PC-3 (cell line): Measurements from ENCODE around the gene ZFPM1. TPM values are rescaled to one million over a fixed set of nuclear protein-coding genes. Genes with fewer than 3 reads are reported as not detected.
"Not testable (repeated sequence)": the region's sequence is repeated elsewhere in the genome, so short reads cannot be mapped to it uniquely, and the experiment has no call there.

ENCODE experiments used
- ATAC-seq: fragments of 200-7000 bp; cut with Tn5 transposase; 2 replicates; pipeline ENCODE4 v1.9.1; 2020; ENCODE audit warnings: mild to moderate bottlenecking, moderate library complexity
- BruUV-seq: library from RNA; stranded (reverse); fragments of 400-500 nt; replicated peaks from 2 replicates; lab custom pipeline; 2021; lab: Mats Ljungman, UMichigan
- CTCF ChIA-PET: fragments of 300-600 bp; sonication (Branson Sonifier 250); formaldehyde crosslinking; loops from one replicate; lab custom pipeline; 2022; ENCODE audit warnings: antibody characterized with exemption; lab: Charles Lee
- POLR2A ChIA-PET: fragments of 300-600 bp; sonication (Branson Sonifier 250); formaldehyde crosslinking; loops from one replicate; lab custom pipeline; 2022; ENCODE audit warnings: antibody characterized with exemption; ENCODE audit not compliant: unreplicated experiment; lab: Charles Lee
- DNase-seq: peaks from one replicate; pipeline ENCODE4 v3.0.0-alpha.2; 2015
- H2AFZ ChIP-seq: fragments of 300-600 bp; sonication (generic); 2 replicates; pipeline ENCODE4 v1.6.0; 2016; ENCODE audit warnings: antibody characterized with exemption, low read length
- H3F3A ChIP-seq: fragments of 300-600 bp; sonication (generic); one replicate; pipeline ENCODE4 v1.6.0; 2017; ENCODE audit warnings: antibody characterized with exemption, low read length, control low read depth, mild to moderate bottlenecking; ENCODE audit not compliant: unreplicated experiment
- H3K27ac ChIP-seq: fragments of 300-600 bp; sonication (generic); 2 replicates; pipeline ENCODE4 v1.5.1; 2016; ENCODE audit warnings: mild to moderate bottlenecking, low read length
- H3K27me3 ChIP-seq: fragments of 300-600 bp; sonication (generic); 2 replicates; pipeline ENCODE4 v1.6.1; 2016; ENCODE audit warnings: low read length, mixed read lengths
- H3K36me3 ChIP-seq: fragments of 300-600 bp; sonication (generic); 2 replicates; pipeline ENCODE4 v1.6.1; 2016; ENCODE audit warnings: low read depth, mixed run types, low read length, mixed read lengths
- H3K4me1 ChIP-seq: fragments of 300-600 bp; sonication (generic); 2 replicates; pipeline ENCODE4 v1.5.1; 2016; ENCODE audit warnings: low read length; ENCODE audit not compliant: insufficient read depth
- H3K4me2 ChIP-seq: fragments of 300-600 bp; sonication (generic); 2 replicates; pipeline ENCODE4 v1.6.0; 2016; ENCODE audit warnings: low read length
- H3K4me3 ChIP-seq: fragments of 300-600 bp; sonication (generic); 2 replicates; pipeline ENCODE4 v1.5.1; 2016; ENCODE audit warnings: mild to moderate bottlenecking, low read length, mixed read lengths
- H3K79me2 ChIP-seq: fragments of 300-600 bp; sonication (generic); 2 replicates; pipeline ENCODE4 v1.6.1; 2017; ENCODE audit warnings: low read length, mixed read lengths
- H3K9ac ChIP-seq: fragments of 300-600 bp; sonication (generic); 2 replicates; pipeline ENCODE4 v1.6.0; 2016; ENCODE audit warnings: mild to moderate bottlenecking, low read length
- H3K9me2 ChIP-seq: fragments of 300-600 bp; sonication (generic); replicated peaks from 2 replicates; pipeline ENCODE4 v1.6.1; 2016; ENCODE audit warnings: mixed run types, low read length, mixed read lengths
- H3K9me3 ChIP-seq: fragments of 300-600 bp; sonication (generic); 2 replicates; pipeline ENCODE4 v1.6.1; 2016; ENCODE audit warnings: low read length, mixed read lengths
- H4K20me1 ChIP-seq: fragments of 300-600 bp; sonication (generic); 2 replicates; pipeline ENCODE4 v1.6.1; 2016; ENCODE audit warnings: low read length, mixed read lengths
- CTCF ChIP-seq: fragments of 300-600 bp; sonication (generic); conservative IDR thresholded peaks from 2 replicates; pipeline ENCODE4 v1.5.1; 2017; ENCODE audit warnings: antibody characterized with exemption, low read depth, mild to moderate bottlenecking, low read length
- EZH2 ChIP-seq: fragments of 300-600 bp; sonication (generic); IDR thresholded peaks from one replicate; pipeline ENCODE4 v1.6.1; 2017; ENCODE audit warnings: antibody characterized with exemption, mild to moderate bottlenecking, low read length; ENCODE audit not compliant: unreplicated experiment
- EZH2phosphoT487 ChIP-seq: fragments of 300-600 bp; sonication (generic); IDR thresholded peaks from 2 replicates; pipeline ENCODE4 v1.6.1; 2018; ENCODE audit warnings: mild to moderate bottlenecking, antibody characterized with exemption, low read length, borderline replicate concordance
- intact Hi-C: fragments of 100-400 bp; cut with micrococcal nuclease; formaldehyde crosslinking; loops from 2 replicates; pipeline ENCODE4 v1.9.0; 2023
- total RNA-seq: library from RNA; depleted of rRNA; stranded (reverse); fragments of >200 nt; gene quantifications from 2 replicates; pipeline ENCODE4 v1.2.3, GENCODE V29; 2014

Gene ZFPM1
- total RNA-seq, 1 experiment from 2014 or later = 4.6 TPM

DNA sequence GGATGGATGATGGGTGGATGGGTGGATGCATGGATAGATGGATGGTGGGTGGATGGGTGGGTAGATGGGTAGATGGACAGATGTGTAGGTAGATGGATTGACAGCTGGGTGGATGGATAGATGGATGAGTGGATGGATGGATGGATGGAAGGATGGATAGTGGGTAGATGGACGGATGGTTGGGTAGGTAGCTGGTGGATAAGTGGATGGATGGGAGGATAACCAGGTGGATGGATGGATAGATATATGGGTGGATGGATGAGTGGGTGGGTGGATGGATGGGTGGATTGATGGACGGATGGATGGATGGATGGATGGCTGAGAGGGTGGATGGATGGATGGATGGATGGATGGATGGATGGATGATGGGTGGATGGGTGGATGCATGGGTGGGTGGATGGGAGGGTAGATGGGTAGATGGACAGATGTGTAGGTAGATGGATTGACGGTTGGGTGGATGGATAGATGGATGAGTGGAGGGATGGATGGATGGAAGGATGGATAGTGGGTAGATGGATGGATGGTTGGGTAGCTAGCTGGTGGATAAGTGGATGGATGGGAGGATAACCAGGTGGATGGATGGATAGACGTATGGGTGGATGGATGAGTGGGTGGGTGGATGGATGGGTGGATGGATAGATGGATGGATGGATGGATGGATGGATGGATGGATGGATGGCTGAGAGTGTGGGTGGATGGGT is 65.5 kb downstream of the ZFPM1 start:
- not testable (repeated sequence) for H3K4me3 ChIP-seq

GRCh38 chr16:88519240-88519639 is 66.2 kb downstream of the ZFPM1 start:
- H4K20me1 ChIP-seq = no peaks in the 10 kb centered on the region
- H3K9ac ChIP-seq = no peak overlapping the region
- no peak overlapping the region for H3K4me3 ChIP-seq
- H3K4me1 ChIP-seq = no peaks in the 10 kb centered on the region
- H3K27ac ChIP-seq = no peak overlapping the region
- H3K9me3 ChIP-seq = no peaks in the 10 kb centered on the region
- H3K9me2 ChIP-seq = no peaks in the 10 kb centered on the region
- ATAC-seq (no peak), DNase-seq (no peak)
- ChIA-PET CTCF (no interaction called here), POLR2A (no interaction called here)
- no peaks in the 10 kb centered on the region for H3K36me3 ChIP-seq
- no peak for TF ChIP-seq EZH2
- no peak for TF ChIP-seq CTCF
- TF ChIP-seq EZH2phosphoT487 = no peak
- no peak overlapping the region for H3K4me2 ChIP-seq
- no peaks in the 10 kb centered on the region for H3K79me2 ChIP-seq
- no peak overlapping the region for H2AFZ ChIP-seq
- BruUV-seq = no TSS peak
- intact Hi-C loops = no loop called here
- H3F3A ChIP-seq = no peaks in the 10 kb centered on the region
- no peaks in the 10 kb centered on the region for H3K27me3 ChIP-seq

More for the DNA sequence above, 65.5 kb downstream of the ZFPM1 start:
- DNase-seq, H3K9me3 ChIP-seq, H2AFZ ChIP-seq, H3K9me2 ChIP-seq, H3K4me2 ChIP-seq, H3K36me3 ChIP-seq, intact Hi-C loops, H3K27me3 ChIP-seq, H3K79me2 ChIP-seq, POLR2A ChIA-PET, CTCF ChIA-PET, H3K27ac ChIP-seq, H3F3A ChIP-seq, ATAC-seq, H3K9ac ChIP-seq, H3K4me1 ChIP-seq, H4K20me1 ChIP-seq: not testable (repeated sequence)
- TSS peak; percentile 23 for BruUV-seq

DNA sequence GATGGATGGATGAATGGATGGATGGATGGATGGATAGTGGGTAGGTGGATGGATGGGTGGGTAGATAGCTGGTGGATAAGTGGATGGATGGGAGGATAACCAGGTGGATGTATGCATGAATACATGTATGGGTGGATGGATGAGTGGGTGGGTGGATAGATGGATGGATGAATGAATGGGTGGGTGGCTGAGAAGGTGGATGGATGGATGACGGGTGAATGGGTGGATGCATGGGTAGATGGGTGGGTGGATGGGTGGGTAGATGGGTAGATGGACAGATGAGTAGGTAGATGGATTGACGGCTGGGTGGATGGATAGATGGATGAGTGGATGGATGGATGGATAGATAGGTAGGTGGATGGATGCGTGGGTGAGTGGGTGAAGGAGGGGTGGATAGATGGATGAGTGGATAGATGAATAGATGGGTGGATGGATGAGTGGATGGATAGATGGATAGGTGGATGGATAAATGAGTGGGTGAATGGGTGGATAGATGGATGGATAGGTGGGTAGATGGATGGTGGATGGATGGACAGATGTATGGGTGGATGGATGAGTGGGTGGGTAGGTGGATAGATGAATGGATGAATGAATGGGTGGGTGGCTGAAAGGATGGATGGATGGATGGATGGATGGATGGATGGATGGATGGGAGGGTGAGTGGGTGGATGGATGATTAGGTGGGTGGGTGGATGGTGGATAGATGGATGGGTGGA is 67.0 kb downstream of the ZFPM1 start:
- H3K9ac ChIP-seq = no peak overlapping the region
- no peak for ATAC-seq
- no peak overlapping the region for H3K4me2 ChIP-seq
- no peaks in the 10 kb centered on the region for H3K79me2 ChIP-seq
- H3K4me3 ChIP-seq = no peak overlapping the region
- H3K36me3 ChIP-seq = no peaks in the 10 kb centered on the region
- H3K9me3 ChIP-seq = no peaks in the 10 kb centered on the region
- H2AFZ ChIP-seq = no peak overlapping the region
- CTCF ChIA-PET = no interaction called here
- H3K27ac ChIP-seq = no peak overlapping the region
- BruUV-seq = no TSS peak
- POLR2A ChIA-PET = no interaction called here
- TF ChIP-seq EZH2phosphoT487 (no peak), CTCF (no peak), EZH2 (no peak)
- no peaks in the 10 kb centered on the region for H3K9me2 ChIP-seq
- intact Hi-C loops = loop anchor here (10.0 kb wide), 1 partner anchor 75 kb away; no protein-coding TSS in a partner anchor
- no peaks in the 10 kb centered on the region for H3K4me1 ChIP-seq
- no peaks in the 10 kb centered on the region for H4K20me1 ChIP-seq
- no peak for DNase-seq
- H3F3A ChIP-seq = no peaks in the 10 kb centered on the region
- H3K27me3 ChIP-seq = no peaks in the 10 kb centered on the region
